ENCODE measurements around the gene SUGT1. TPM values are rescaled to one million over a fixed set of nuclear protein-coding genes. Genes with fewer than 3 reads are reported as not detected.
"Not testable (repeated sequence)": the region's sequence is repeated elsewhere in the genome, so short reads cannot be mapped to it uniquely, and the experiment has no call there.

Gene SUGT1
- total and polyA plus RNA-seq, 10 of the 15 experiments (the other 5 are each of a cell fraction or from before 2014, with no cell fraction given) = 46.7 to 122 (median 77.3) TPM

DNA sequence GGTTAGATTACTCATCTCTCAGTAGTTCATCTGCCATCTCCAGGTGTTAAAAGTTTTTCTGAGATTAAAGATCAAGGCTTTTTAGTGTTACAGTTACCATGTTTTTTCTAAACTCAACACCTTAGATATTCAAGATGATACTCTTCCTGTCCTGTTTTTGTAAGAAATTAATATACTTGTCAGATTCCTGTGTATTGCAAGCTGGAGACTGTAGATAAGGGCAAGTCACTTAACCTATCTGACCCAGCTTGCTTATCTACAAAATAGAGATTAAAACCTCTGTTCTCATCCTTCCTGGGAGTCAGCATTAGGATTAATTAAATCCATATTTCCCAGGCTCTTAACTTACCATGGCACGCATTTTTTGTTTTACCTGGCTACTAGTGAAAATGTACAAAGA is 25.2 kb downstream of the SUGT1 start (continued):
- TF ChIP-seq, protein P1, sequence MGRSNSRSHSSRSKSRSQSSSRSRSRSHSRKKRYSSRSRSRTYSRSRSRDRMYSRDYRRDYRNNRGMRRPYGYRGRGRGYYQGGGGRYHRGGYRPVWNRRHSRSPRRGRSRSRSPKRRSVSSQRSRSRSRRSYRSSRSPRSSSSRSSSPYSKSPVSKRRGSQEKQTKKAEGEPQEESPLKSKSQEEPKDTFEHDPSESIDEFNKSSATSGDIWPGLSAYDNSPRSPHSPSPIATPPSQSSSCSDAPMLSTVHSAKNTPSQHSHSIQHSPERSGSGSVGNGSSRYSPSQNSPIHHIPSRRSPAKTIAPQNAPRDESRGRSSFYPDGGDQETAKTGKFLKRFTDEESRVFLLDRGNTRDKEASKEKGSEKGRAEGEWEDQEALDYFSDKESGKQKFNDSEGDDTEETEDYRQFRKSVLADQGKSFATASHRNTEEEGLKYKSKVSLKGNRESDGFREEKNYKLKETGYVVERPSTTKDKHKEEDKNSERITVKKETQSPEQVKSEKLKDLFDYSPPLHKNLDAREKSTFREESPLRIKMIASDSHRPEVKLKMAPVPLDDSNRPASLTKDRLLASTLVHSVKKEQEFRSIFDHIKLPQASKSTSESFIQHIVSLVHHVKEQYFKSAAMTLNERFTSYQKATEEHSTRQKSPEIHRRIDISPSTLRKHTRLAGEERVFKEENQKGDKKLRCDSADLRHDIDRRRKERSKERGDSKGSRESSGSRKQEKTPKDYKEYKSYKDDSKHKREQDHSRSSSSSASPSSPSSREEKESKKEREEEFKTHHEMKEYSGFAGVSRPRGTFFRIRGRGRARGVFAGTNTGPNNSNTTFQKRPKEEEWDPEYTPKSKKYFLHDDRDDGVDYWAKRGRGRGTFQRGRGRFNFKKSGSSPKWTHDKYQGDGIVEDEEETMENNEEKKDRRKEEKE (IDR thresholded peaks at IDR 0.05) = no peak
- TF ChIP-seq TCF12 (IDR thresholded peaks at IDR 0.05; ENCODE audit: low read depth, low read length) (no peak), EED (IDR thresholded peaks at IDR 0.05; ENCODE audit: low read depth) (no peak), YY1 (IDR thresholded peaks at IDR 0.05; ENCODE audit: low read depth, low read length) (no peak), MTA2 (IDR thresholded peaks at IDR 0.05; ENCODE audit: low read depth) (no peak), FOXK2 (IDR thresholded peaks at IDR 0.05) (no peak), KDM1A (IDR thresholded peaks at IDR 0.05; ENCODE audit: borderline replicate concordance) (no peak), CREM (IDR thresholded peaks at IDR 0.05; ENCODE audit: low read depth) (no peak), FOXM1 (IDR thresholded peaks at IDR 0.05; ENCODE audit: low read depth, low read length) (no peak)
- TF ChIP-seq, protein P2, sequence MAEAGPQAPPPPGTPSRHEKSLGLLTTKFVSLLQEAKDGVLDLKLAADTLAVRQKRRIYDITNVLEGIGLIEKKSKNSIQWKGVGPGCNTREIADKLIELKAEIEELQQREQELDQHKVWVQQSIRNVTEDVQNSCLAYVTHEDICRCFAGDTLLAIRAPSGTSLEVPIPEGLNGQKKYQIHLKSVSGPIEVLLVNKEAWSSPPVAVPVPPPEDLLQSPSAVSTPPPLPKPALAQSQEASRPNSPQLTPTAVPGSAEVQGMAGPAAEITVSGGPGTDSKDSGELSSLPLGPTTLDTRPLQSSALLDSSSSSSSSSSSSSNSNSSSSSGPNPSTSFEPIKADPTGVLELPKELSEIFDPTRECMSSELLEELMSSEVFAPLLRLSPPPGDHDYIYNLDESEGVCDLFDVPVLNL (IDR thresholded peaks at IDR 0.05; ENCODE audit: low read depth, low read length) = no peak
- TF ChIP-seq, protein P3, sequence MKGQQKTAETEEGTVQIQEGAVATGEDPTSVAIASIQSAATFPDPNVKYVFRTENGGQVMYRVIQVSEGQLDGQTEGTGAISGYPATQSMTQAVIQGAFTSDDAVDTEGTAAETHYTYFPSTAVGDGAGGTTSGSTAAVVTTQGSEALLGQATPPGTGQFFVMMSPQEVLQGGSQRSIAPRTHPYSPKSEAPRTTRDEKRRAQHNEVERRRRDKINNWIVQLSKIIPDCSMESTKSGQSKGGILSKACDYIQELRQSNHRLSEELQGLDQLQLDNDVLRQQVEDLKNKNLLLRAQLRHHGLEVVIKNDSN (IDR thresholded peaks at IDR 0.05; ENCODE audit: borderline replicate concordance, extremely low read length, insufficient read depth, low read depth, low read length) = no peak
- TF ChIP-seq, protein P4, sequence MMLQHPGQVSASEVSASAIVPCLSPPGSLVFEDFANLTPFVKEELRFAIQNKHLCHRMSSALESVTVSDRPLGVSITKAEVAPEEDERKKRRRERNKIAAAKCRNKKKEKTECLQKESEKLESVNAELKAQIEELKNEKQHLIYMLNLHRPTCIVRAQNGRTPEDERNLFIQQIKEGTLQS (IDR thresholded peaks at IDR 0.05; ENCODE audit: borderline replicate concordance, extremely low read depth, low read depth, low read length) = no peak

DNA sequence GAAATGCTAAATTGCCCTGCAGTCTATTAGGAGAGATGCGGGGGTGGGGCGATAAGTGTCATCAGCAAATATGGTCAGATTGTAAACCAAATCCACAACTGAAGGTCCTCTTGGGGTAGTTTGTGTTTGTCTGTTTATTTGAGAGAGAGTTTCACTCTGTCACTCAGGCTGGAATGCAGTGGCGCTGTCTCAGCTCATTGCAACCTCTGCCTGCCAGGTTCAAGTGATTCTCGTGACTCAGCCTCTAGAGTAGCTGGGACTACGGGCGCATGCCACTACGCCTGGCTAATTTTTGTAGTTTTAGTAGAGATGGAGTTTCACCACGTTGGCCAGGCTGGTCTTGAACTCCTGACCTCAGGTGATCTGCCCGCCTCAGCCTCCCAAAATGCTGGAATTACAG is 33.2 kb downstream of the SUGT1 start:
- ATAC-seq; H3K4me2 ChIP-seq (ENCODE audit: control insufficient read depth, insufficient read depth); FAIRE-seq; H3K4me3 ChIP-seq; SMC1A ChIA-PET (ENCODE audit: uncharacterized antibody, unreplicated experiment); H3K4me1 ChIP-seq (ENCODE audit: control insufficient read depth, insufficient read depth, low read length); DNase-seq (ENCODE audit: low read depth, low spot score); POLR2A ChIA-PET; CTCF ChIA-PET; RAD21 ChIA-PET (ENCODE audit: unreplicated experiment); BruUV-seq (replicated peaks); H3K27ac ChIP-seq (ENCODE audit: control insufficient read depth, insufficient read depth); H3K79me2 ChIP-seq (ENCODE audit: control insufficient read depth, insufficient read depth, low read length); in situ Hi-C loops (cut with MboI); H3K27me3 ChIP-seq (replicated peaks in 1 of 2; ENCODE audit: control insufficient read depth in 2 of 2, insufficient read depth in 2 of 2, low read length in 1 of 2); H4K20me1 ChIP-seq (ENCODE audit: control insufficient read depth, insufficient read depth); H3K9ac ChIP-seq (ENCODE audit: control insufficient read depth, insufficient read depth, low read length); intact Hi-C loops (cut with micrococcal nuclease; ENCODE audit: unreplicated experiment); H2AFZ ChIP-seq (ENCODE audit: control insufficient read depth, low read depth, low read length); H3K9me3 ChIP-seq (replicated peaks; ENCODE audit: control insufficient read depth, insufficient read depth, low read length); H3K36me3 ChIP-seq (ENCODE audit: control insufficient read depth in 2 of 2, insufficient read depth in 2 of 2, low read length in 1 of 2): not testable (repeated sequence)
- 94% methylated on average over 9 of the region's 9 CpGs for WGBS (ENCODE audit: insufficient coverage, insufficient replicate concordance, low lambda C conversion rate, missing lambda C conversion rate)

Measured in GM12878 (cell line).